Peyer's patch (tissue), 4 donors: ENCODE data around the gene UBE2V1.

ENCODE experiments used
- POLR2A ChIP-seq, 2 donors: fragments of 450-650 bp; IDR thresholded peaks; one replicate each; pipeline ENCODE4 v1.5.1; 2017; ENCODE audit warnings: antibody characterized with exemption in 2 of 2, mild to moderate bottlenecking in 2 of 2, moderate library complexity in 2 of 2
- TF ChIP-seq, protein P1 (sequence below), 6 experiments: fragments of 450-650 bp in 4 of 6; fragments of 200-600 bp in 2 of 6; sonication (generic) in 1 of 6; IDR thresholded peaks; one replicate each; pipeline ENCODE4 v1.5.1; 2017 to 2019; ENCODE audit warnings: antibody characterized with exemption in 6 of 6, mild to moderate bottlenecking in 3 of 6, moderate library complexity in 1 of 6

DNA sequence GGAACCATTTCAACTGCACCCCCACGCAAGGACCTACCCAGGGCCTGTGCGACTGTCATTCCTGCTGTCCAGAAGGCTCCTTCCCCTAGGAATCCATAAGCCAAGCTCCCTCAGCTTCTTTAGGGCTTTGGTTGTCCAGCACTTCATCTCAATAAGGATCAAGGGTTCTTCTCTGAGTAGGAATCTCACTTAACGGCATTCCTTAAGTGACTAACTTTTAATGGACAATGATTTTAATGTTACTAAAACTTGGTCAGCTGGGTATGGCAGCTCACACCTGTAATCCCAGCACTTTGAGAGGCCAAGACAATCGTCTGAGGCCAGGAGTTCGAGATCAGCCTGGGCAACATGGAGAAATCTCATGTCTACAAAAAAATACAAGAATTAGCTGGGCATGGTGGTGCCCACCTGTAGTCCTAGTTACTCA, 13.4 kb downstream of the UBE2V1 start:
- TF ChIP-seq, protein P1, sequence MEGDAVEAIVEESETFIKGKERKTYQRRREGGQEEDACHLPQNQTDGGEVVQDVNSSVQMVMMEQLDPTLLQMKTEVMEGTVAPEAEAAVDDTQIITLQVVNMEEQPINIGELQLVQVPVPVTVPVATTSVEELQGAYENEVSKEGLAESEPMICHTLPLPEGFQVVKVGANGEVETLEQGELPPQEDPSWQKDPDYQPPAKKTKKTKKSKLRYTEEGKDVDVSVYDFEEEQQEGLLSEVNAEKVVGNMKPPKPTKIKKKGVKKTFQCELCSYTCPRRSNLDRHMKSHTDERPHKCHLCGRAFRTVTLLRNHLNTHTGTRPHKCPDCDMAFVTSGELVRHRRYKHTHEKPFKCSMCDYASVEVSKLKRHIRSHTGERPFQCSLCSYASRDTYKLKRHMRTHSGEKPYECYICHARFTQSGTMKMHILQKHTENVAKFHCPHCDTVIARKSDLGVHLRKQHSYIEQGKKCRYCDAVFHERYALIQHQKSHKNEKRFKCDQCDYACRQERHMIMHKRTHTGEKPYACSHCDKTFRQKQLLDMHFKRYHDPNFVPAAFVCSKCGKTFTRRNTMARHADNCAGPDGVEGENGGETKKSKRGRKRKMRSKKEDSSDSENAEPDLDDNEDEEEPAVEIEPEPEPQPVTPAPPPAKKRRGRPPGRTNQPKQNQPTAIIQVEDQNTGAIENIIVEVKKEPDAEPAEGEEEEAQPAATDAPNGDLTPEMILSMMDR (IDR thresholded peaks at IDR 0.05), result no peak
- TF ChIP-seq POLR2A (IDR thresholded peaks at IDR 0.05), result no peak
